ENCODE results near the gene CHTF18.
A peak's percentile ranks its signal among the peaks of the same experiment; 100 is the strongest.

The CHTF18 gene

GRCh38 chr16:740764-741505, 47.5 kb upstream of the CHTF18 start, which contains the start of gene CIAO3 (continued):
- TF ChIP-seq ZNF629 (tag by site-specific recombination; IDR thresholded peaks at IDR 0.05) = peak; percentile 97
- no peak for TF ChIP-seq TRIM28 (IDR thresholded peaks at IDR 0.05; ENCODE audit: borderline replicate concordance, low read length)
- no peak for TF ChIP-seq ZNF701 (tag by site-specific recombination; IDR thresholded peaks at IDR 0.05)
- peak; percentile 53; the same call in 1 of the 2 replicates for TF ChIP-seq ZNF449 (tag by site-specific recombination; IDR thresholded peaks at IDR 0.05)
- no peak for TF ChIP-seq ZFP69B (tag by site-specific recombination; IDR thresholded peaks at IDR 0.05)
- TF ChIP-seq KLF1 (tag by site-specific recombination; IDR thresholded peaks at IDR 0.05) = peak; percentile 78
- peak; percentile 100 for TF ChIP-seq ZBTB20 (tag by site-specific recombination; IDR thresholded peaks at IDR 0.05)
- peak; percentile 58; the same call in 1 of the 2 replicates for TF ChIP-seq SALL2 (tag by site-specific recombination; IDR thresholded peaks at IDR 0.05; ENCODE audit: borderline replicate concordance)
- TF ChIP-seq SCRT2 (tag by site-specific recombination; IDR thresholded peaks at IDR 0.05) = peak; percentile 56
- no peak; the same call in 1 of the 2 replicates for TF ChIP-seq OSR2 (tag by site-specific recombination; IDR thresholded peaks at IDR 0.05)
- TF ChIP-seq GLIS2 (tag by site-specific recombination; IDR thresholded peaks at IDR 0.05) = peak; percentile 67; the same call in 1 of the 2 replicates
- TF ChIP-seq ZNF610 (tag by site-specific recombination; IDR thresholded peaks at IDR 0.05; ENCODE audit: borderline replicate concordance) = peak; percentile 73; the same call in 1 of the 2 replicates
- TF ChIP-seq IKZF3 (tag by site-specific recombination; IDR thresholded peaks at IDR 0.05) = 0 out of 2 replicates have a peak, but pooled peaks have one; percentile 19
- TF ChIP-seq ZSCAN23 (tag by site-specific recombination; IDR thresholded peaks at IDR 0.05) = 0 out of 2 replicates have a peak, but pooled peaks have one; percentile 15
- TF ChIP-seq ZNF114 (tag by site-specific recombination; IDR thresholded peaks at IDR 0.05) = no peak
- TF ChIP-seq ZNF785 (tag by site-specific recombination; IDR thresholded peaks at IDR 0.05) = no peak
- no peak for TF ChIP-seq ZNF169 (tag by site-specific recombination; IDR thresholded peaks at IDR 0.05)
- no peak for TF ChIP-seq ZNF366 (tag by site-specific recombination; conservative IDR thresholded peaks at IDR 0.05)
- TF ChIP-seq KLF16 (tag by site-specific recombination; IDR thresholded peaks at IDR 0.05) = peak; percentile 88
- TF ChIP-seq ZNF302 (tag by site-specific recombination; IDR thresholded peaks at IDR 0.05; ENCODE audit: low read depth) = no peak
- no peak for TF ChIP-seq ZNF19 (tag by site-specific recombination; IDR thresholded peaks at IDR 0.05; ENCODE audit: low read depth)
- no peak for TF ChIP-seq ZNF670 (tag by site-specific recombination; IDR thresholded peaks at IDR 0.05; ENCODE audit: low read depth)
- TF ChIP-seq ZNF664 (tag by site-specific recombination; IDR thresholded peaks at IDR 0.05) = no peak
- no peak for TF ChIP-seq ZNF157 (tag by site-specific recombination; IDR thresholded peaks at IDR 0.05)
- peak; percentile 68 for TF ChIP-seq GLIS1 (tag by site-specific recombination; IDR thresholded peaks at IDR 0.05)
- no peak for TF ChIP-seq ZNF510 (tag by site-specific recombination; IDR thresholded peaks at IDR 0.05; ENCODE audit: insufficient replicate concordance)
- no peak for TF ChIP-seq ZNF266 (tag by site-specific recombination; IDR thresholded peaks at IDR 0.05; ENCODE audit: low read depth)
- peak; percentile 88 for TF ChIP-seq ZBTB21 (tag by site-specific recombination; IDR thresholded peaks at IDR 0.05)
- no peak for TF ChIP-seq GFI1B (tag by site-specific recombination; IDR thresholded peaks at IDR 0.05)
- TF ChIP-seq ZNF394 (tag by site-specific recombination; IDR thresholded peaks at IDR 0.05; ENCODE audit: borderline replicate concordance) = peak; percentile 50; the same call in 1 of the 2 replicates
- no peak for TF ChIP-seq ZFP41 (tag by site-specific recombination; IDR thresholded peaks at IDR 0.05; ENCODE audit: borderline replicate concordance)
- no peak for TF ChIP-seq ZNF488 (tag by site-specific recombination; IDR thresholded peaks at IDR 0.05)
- TF ChIP-seq ZNF416 (tag by site-specific recombination; IDR thresholded peaks at IDR 0.05) = no peak
- no peak for TF ChIP-seq PRDM6 (tag by site-specific recombination; IDR thresholded peaks at IDR 0.05)
- TF ChIP-seq MEIS1 (CRISPR knock-in tag; IDR thresholded peaks at IDR 0.05; ENCODE audit: borderline replicate concordance) = no peak
- no peak for TF ChIP-seq ZNF585B (tag by site-specific recombination; IDR thresholded peaks at IDR 0.05)
